GM19324 (cell line): ENCODE measurements around the gene CDC42BPG.
A peak's percentile ranks its signal among the peaks of the same experiment; 100 is the strongest.
"Not testable (repeated sequence)": the region's sequence is repeated elsewhere in the genome, so short reads cannot be mapped to it uniquely, and the experiment has no call there.

Source experiments
- ATAC-seq: cut with Tn5 transposase; IDR thresholded peaks from one replicate; pipeline ENCODE4 v1.9.1; 2021; ENCODE audit warnings: mild to moderate bottlenecking, moderate library complexity; ENCODE audit not compliant: unreplicated experiment, low FRiP score

CDC42BPG gene

DNA sequence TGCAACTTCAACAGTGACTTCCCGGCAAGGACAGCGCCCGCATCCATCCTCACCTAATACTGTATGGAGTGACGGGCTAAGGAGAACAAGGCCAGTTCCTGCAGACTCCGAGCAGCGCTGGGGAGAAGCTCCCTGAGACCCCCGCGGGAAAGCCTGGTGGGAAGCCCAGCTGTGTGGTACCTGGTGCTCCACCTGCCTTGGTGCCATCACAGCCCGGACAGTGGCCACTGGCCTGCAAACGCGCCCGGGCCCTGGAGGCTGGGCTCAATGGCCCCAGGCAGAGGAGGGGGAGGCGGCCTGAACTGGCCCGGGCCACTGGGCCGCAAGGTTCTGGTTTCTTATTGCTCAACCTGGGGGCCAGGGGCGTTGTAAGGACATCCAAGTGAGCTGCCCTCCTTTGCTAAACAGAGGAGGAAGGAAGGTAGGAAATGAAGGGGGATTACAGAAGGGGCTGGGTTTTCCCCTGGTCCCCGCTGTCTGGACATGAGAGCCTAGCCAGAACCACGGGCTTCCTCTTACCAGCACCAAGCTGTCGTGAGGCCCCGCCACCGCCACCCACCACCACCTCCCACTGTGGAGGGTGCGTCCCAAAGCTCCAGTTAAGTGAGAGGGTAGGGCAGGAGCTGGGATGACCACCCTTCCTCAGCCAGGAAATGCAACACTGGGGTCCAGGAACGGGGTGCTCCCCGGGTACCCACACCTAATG, 8.5 kb upstream of the CDC42BPG start:
- ATAC-seq: no peak

DNA sequence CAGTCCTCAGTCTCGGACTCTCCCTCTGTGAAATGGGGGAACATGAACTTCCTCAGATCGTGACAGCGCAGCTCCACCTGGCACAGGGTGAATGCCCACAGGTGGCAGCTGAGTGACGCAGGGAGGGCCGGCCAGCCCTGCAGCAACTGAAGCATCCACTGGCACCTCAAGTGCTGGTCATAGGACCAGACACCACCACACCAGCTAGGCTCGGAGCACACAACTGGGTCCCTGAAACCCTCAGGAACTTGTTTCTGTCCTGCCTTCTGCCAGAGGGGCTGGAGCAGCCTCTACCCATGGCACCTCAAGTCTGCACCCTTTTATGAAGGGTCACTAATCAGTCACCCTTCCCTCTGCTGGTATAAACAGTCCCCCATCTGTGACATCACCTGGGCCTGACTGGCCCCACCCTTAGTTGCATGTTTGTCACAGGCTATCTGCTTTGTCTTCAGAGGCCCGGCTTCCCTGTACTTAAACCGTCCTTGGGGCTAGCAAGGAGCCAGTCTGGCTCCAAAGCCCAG, 7.4 kb upstream of the CDC42BPG start:
- ATAC-seq: no peak

DNA sequence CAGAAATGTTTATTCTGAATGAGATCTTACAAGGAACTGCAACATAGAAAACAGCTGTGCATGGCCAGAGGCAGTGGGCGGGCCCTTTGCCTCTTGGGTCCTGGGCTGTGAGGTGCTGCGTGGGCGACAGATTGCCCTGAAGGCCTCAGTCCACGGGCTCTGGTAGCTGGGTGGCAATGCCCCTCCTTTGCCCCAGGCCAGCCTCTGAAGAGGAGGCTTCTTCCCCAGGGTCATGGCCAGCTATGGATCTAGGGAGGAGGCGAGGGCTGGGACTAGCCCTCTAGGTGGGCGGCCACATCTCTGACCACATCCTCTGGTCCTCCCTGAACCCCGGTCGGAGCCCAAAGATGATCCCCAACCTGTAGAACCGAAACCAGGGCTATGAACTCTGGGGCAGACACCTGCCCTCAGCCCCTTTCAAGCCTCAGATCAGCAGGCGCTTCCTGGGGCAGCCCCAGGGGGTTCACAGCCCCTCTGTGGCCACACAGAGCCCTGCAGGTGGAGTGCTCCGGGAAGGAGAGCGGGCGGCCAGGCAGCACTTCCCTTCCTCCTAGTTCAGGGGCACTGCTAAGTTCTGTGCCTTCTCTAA, 6.6 kb upstream of the CDC42BPG start:
- peak; percentile 65 for ATAC-seq

DNA sequence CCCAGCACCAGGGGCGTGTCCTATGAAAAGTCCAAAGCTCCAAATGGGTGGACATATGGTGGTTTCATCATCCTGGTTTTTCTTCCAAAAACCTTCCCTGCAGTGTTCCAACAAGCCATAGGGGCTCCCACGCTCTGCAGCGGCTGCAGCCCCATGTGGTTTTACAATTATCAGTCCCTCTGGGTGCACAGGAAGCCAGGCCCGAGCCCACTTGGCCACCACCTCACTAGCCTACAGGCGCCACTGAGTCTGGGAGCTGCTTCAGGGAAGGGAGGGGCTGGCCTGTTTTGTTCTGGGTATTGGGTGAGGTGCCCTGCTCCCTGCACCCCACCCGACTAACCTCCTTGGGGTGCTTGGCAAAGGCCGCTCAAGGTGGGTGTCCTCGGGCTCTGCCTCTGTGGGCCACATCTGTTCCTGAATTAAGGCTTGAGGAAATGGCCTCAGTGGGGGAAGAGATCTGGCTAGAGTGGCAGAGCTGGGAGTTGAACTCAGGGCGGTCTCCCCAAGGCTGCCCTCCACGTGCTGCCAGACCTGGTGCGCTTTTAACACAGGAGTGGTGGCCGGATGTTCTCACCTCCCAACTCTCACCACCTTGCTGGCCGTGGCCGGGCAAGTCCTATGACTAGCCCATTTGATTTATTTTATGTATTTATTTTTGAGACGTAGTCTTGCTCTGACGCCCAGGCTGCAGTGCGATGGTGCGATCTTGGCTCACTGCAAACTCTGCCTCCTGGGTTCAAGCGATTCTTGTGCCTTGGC, 5.3 kb upstream of the CDC42BPG start:
- no peak for ATAC-seq

DNA sequence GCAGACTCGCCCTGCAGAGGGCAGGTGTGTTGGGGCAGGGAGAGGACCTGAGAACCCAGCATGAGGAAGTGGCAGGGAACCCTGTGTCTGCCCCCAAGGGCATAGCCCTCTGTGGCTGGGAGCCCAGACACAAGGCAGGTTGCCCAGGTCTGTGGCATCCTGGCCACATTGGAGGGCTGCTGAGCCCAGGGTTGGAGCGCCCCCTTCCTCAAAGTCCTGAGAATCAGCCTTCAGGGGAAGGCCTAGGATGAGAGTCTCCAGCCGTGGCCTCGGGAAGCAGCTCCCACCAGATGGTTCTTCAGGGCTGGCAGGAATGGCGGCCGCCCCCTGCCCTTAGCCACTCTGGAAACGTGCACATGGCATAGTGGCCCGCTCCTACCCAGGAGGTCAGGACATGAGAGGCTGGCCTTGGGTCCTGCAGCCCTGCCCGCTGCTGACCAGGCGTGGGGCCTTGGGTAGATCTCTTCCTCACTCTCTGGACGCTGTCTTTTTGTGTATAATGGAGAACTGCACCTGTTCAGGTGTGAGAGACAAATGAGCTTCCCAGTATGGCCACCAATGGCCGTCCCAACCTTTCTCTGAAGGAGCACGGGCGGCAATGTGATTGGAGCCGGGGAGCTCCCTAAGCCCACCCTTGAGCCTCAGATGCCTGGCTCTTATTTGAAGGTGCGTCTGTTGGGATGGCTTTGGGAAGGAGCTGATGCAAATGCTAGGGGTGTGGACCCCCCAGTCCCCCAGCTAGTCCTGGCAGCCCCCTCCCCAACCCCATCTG, 4.6 kb upstream of the CDC42BPG start:
- no peak for ATAC-seq

DNA sequence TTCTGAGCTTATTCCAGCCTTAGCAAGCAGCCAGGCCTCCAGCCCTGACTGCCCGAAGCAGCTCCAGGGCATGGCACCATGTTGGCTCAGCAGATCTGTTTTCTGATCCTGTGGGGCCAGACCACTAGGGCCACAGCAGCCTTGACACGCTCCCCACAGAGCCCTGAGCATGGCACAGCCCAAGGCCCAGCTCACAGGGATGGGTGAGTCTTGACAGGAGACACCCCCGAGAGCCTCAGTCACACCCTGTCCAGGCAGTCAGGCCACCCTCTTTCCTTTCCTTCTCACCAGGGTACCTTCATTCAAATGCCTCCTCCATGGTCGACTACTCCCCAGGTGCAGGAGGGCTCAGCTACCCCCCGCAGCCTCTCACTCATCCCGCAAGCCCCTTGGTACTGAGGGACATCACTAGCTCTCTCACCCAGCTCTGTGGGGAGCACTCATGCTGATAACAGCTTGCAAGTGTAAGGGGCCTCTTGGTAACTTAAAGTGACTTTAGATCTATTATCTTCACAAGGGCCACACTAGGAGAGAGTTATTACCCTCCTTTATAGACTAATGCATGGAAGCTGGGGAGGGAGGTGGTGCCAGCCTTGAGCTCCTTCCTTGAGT, 3.9 kb upstream of the CDC42BPG start:
- no peak for ATAC-seq

DNA sequence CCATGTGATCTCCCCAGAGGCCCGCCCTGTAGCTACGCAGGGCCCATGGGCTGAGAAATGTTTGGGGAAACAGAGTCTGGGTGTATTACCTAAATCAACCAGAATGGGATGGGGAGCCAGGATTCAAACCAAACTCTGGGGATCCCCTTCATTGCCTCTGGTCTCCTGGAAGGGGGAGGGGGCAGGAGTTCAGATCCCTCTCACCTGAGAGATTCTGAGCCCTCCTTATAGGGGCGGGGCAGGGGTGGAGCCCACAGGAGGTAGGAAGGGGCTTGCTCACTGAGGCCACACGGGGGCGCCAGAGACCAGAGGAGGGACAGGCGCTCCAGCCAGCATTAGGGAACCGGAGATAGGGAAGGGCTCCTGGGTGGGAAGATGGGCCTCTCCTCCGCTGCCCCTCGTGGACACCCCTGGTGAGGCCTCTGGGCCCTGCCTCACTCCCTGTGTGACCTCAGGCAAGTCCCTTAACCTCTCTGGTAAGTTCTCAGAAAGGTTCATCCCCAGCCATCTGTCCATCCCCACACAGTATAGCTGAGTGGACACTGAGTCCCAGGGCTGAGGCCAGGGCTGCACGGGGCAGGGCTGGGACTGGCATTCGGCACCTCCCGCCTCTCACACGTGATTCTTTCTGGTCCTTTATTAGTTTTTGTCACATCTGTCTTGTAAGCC, 2.7 kb upstream of the CDC42BPG start:
- no peak for ATAC-seq

DNA sequence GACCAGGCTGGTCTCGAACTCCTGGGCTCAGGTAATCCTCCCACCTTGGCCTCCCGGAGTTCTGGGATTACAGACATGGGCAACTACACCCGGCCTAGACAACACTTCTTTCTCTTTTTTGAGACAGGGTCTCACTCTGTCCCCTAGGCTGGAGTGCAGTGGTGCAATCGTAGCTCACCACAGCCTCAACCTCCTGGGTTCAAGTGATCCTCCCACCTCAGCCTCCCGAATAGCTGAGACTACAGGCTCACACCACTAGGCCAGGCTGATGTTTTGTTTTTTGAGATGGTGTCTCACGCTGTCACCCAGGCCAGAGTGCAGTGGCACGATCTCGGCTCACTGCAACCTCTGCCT, 1.3 kb upstream of the CDC42BPG start:
- ATAC-seq: not testable (repeated sequence)

DNA sequence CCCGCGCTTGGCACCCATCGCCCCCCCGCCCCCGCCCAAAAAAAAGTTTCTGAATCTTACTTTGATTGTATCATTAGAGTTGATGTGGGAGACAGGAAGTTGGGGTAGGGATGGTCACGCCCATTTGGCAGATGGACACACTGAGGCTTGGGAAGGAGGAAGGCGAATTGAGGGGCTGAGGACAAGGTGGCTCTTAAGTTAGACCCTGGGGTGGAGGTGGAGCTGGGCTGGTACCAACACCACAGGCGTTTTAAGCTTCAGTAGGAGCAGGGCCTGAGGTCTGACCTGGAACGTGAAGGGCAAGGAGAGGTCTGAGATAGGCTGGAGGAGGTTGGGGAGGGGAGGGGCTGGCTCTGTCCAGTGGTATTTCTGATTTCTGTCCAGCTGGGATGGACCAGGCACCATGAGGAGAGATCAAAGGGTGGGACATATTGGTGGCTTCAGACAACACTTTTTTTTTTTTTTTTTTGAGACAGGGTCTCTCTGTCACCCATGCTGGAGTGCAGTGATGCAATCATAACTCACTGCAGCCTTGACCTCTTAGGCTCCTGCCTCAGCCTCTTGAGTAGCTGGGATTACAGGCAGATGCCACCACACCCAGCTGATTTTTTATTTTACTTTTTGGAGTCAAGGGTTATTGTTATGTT, 799 bp upstream of the CDC42BPG start:
- ATAC-seq: no peak

DNA sequence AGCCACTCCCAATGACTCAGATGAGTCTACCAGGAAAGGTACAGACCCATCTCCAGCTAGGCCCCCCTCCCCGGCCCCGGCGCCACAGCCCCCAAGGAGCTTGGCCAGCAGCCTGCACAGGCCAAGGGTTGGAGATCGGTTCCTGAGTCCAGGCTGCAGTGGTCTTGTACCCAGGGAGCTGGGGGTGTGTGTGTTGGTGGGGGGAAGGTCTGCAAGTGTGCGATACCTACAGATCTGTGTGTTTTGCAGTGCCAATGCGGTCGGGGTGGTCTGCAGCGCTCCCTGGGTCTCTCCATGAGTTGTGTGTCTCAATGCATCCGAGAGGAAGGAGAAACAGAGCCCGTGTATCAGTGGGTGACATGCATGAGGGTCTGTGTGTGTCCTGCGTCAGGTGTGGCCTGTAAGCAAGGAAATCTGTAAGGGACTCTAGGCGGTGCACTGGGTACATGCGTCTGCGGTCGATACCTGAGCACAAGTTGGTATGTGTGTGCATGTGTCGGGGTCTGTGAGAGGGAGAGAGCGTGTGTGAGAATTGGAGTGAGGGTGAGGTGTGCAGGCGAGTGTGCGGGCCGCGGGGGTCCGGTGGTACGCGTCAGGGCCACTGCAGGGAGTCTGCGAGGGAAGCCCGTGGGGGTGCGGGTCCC, 645 bp downstream of the CDC42BPG start:
- no peak for ATAC-seq

DNA sequence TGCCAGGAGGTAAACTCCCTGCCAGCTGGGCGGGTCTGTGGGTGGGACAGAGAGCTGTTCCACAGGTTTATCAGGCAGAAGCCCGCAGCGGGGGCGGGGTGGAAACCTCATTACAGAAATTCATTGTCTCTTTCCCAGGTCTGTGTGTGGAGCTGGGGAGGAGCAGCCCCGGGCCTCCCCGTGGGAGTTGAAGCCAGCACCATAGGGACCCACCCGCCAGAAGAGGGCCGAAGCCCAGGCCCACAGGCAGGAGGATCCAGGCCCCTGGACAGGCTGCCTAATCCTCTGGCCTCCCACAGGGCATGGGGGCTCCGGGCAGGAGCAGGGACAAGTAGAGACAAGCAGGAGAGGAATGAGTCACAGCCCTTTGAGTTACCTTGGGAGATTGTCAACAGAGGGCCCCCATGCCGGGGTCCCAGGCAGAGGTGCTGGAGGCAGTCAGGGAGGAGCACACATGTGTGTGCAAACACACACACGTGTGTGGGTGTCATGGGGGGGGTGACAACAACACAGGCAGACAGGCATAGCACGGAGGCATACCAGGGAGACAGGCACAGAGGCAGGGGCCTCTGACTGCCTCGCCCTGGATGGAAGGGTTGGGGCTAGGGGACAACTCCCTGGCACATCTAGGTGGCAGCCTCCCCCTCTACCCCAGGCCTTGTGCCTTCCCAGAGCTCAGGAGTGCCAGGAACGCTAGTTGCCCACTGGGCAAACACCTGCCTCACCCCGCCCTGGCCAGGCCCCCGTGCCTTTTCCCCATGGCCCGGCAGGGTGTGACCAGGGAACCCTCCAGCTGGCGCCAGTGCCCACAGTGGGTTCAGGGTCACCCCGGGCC, 1.4 kb downstream of the CDC42BPG start:
- ATAC-seq: no peak

DNA sequence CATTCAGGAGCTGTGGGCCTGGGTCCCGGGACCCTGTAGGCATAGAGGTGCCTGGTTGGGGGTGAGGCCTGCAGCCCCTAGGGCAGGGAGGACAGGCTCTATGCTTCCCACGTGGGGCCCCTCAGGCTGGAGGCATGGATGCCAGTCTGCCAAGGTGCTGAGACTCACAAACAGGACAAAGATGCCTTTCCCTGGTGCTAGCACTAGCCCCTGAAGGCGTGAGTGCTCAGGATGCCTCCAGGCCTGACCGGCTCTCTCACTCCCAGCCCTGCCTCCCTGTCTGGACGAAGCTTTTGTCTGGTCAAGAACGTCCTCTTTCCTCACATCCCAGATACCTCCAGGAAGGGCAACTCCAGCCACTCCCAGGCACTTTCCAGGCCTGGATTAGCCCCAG, 2.1 kb downstream of the CDC42BPG start:
- no peak for ATAC-seq

DNA sequence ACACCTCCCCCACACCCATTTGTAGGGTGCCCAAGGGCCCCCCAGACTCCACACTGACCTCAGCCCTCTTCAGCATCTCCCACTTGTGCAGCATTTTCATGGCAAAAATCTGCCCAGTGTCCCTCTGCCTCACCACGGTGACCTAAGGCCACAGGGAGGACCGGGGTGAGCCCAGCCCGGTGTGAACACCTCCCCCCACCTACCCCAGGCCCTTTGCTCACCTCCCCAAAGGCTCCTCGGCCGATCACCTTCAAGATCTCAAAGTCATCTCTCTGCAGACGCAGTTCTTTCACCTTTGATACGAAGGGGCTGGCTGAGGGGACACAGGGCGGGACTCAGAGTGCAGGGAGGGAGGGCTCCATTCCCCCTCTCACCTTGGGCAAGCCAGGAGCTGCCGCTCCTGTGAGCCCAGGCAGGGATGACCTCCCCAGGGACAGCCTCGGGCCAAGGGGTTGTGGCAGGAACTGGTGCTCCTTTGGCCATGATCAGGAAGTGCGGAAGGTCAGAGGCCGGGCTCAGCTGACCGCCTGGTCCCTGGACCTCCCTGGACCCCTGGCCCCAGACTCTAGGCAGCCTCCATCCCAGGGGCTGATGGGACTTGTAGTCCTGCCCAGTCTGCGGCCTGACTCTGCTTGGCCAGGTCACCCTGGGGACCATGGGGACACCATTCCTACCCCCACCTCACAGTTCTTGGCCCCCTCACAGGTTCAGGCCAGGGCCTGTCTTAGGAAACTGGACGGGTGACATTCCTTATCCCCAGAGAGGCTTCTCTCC, 2.7 kb downstream of the CDC42BPG start:
- ATAC-seq: no peak

DNA sequence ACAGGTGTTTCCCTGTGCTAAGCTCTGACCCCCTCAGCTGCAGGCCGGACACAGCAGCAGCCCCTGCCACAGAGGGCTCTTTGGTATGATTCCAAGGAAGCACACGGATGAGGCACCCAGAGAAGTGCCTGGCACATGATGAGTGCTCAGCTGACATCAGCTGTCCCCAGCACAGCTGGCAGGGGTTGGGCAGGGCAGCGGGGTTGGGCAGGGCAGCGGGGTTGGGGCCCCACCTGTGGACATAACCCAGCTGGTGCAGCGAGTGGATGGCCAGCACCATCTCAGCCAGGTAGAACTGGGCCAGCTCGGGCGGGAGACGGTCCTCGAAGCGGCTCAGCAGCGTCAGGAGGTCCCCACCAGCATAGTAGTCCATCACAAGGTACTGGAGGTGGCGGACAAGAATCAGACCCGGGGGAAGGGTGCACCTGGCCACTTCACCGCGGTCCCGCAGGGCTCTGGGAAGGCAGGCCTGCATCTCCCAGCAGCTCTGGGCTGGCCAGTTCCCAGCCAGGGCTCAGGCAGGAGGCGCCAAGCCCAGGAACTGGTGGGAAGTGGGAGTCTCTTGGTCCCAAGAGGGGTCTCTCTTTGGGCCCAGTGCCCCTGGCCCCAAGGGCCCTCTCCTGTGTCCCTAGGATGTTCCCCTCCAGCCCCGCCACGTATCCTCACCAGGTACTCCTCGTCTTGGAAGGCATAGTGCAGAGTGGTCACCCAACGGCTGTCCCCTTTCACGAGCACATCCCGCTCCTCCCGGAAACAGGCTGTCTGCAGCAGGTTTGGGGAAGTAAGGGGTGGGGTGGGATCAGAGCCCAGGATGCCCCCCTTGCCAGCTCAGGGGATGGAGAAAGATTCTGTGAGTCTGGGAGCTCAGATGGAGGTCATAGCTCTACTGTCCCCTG, 4.3 kb downstream of the CDC42BPG start:
- ATAC-seq: no peak

DNA sequence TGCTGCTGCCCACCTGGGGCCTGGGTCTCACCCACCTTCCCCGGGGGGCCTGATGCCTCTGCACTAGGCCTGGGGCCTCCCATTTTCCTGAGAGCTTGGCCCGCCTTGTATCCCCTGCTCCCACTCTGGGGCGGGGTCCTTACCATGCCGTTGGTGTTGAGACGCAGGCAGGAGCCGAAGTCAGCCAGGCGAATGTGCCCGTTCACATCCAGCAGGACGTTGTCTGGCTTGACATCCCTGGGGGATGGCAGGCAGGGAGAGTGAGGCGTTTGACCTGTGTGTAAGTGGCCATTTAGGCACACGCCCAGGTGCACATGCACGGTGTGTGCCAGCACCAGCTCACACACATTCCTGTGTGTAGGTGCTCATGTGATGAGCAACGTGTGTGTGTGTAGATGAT, 5.1 kb downstream of the CDC42BPG start:
- ATAC-seq: no peak

DNA sequence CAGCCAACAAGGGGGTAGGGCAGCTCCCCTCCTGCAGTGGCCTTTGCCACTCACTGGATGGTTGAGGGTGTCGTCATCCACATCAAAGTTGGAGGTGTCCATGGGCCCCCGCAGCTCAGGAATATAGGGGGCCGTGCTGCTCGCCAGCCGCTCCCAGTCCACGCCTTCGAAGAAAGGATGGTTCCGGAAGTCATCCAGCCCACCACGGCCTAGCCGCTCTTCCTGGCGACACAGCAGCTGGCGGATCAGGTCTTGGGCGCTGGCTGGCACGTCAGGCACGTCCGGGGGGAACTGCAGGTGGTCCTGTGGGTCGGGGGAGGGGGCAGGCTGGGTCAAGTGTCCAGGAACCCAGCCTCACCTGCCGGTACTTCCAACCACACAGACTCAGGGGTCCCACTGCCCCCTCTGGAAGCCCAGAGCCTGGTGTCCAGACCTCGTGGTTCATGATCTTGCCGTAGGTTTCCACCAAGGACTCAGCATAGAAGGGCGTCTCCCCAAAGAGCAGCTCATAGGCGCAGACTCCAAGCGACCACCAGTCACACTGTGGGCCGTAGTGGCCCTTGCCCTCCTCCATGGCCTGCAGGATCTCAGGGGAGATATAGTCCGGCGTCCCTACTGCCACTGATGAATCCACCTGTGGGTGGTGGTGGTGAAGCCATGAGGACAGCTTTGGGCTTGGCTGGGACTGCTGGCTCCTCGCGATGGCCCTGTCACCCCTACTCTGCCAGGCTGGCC, 5.7 kb downstream of the CDC42BPG start:
- ATAC-seq: no peak
